Stomach (tissue), 9 donors: ENCODE results near the gene CYP4F3. TPM values are rescaled to one million over a fixed set of nuclear protein-coding genes. Genes with fewer than 3 reads are reported as not detected.
A peak's percentile ranks its signal among the peaks of the same experiment; 100 is the strongest.

Source experiments
- DNase-seq, 2 donors: peaks; one replicate each; pipeline versions ENCODE4 v3.0.0 to v3.0.0-alpha.2; 2013 to 2019
- H3K27ac ChIP-seq, 5 donors: fragments of 200-600 bp in 4 of 5; sonication (generic) in 4 of 5; one replicate each; pipeline ENCODE4 v1.5.1; 2013 to 2019; ENCODE audit warnings: mild to moderate bottlenecking in 1 of 5, moderate library complexity in 1 of 5
- H3K27me3 ChIP-seq, 3 donors: fragments of 200-600 bp; sonication (generic); one replicate each; pipeline ENCODE4 v1.5.1; 2017 to 2019; ENCODE audit warnings: mixed run types in 1 of 3
- H3K36me3 ChIP-seq, 4 donors: fragments of 200-600 bp; sonication (generic); 1 replicate in 3 of 4; 2 replicates in 1 of 4; pipeline ENCODE4 v1.5.1; 2016 to 2019
- H3K4me1 ChIP-seq, 4 donors: fragments of 200-600 bp; sonication (generic); one replicate each; pipeline ENCODE4 v1.5.1; 2016 to 2019
- H3K4me3 ChIP-seq, 4 donors: fragments of 200-600 bp; sonication (generic) in 3 of 4; one replicate each; pipeline ENCODE4 v1.5.1; 2016 to 2019; ENCODE audit warnings: mild to moderate bottlenecking in 1 of 4
- H3K9me3 ChIP-seq, 4 donors: fragments of 200-600 bp; sonication (generic); one replicate each; pipeline ENCODE4 v1.5.1; 2016 to 2019
- EP300 ChIP-seq: sonication (generic); formaldehyde crosslinking; IDR thresholded peaks from one replicate; pipeline ENCODE4 v1.6.1; 2017; ENCODE audit warnings: antibody characterized with exemption
- POLR2A ChIP-seq, 4 donors: fragments of 450-650 bp; IDR thresholded peaks; one replicate each; pipeline ENCODE4 v1.6.1; 2016; ENCODE audit warnings: antibody characterized with exemption in 4 of 4, control low read depth in 2 of 4, mild to moderate bottlenecking in 1 of 4, moderate library complexity in 1 of 4
- POLR2AphosphoS5 ChIP-seq, 3 donors: sonication (generic); formaldehyde crosslinking; IDR thresholded peaks; one replicate each; pipeline ENCODE4 v1.6.1; 2016; ENCODE audit warnings: antibody characterized with exemption in 3 of 3
- WGBS, 5 donors: extraction: QIAGEN DNeasy Blood & Tissue Kit in 3 of 5; methylation state at CpG; one replicate each; pipeline versions ENCODE4 v1.1.5 to v1.1.7; 2013 to 2018; 5-methylcytosine and 5-hydroxymethylcytosine counted together
- intact Hi-C: fragments of 100-400 bp; cut with DNase I; formaldehyde crosslinking; loops from one replicate; pipeline ENCODE4 v1.15.1; 2023; ENCODE audit warnings: low total_unique reads
- polyA plus RNA-seq, 3 donors: library from polyadenylated mRNA; stranded (reverse); fragments of 200-250 nt; gene quantifications; one replicate each; pipeline ENCODE4 v1.2.3, GENCODE V29; 2013
- total RNA-seq, 5 donors: library from RNA; depleted of rRNA; stranded (reverse); fragments of >200 nt; gene quantifications; one replicate each; pipeline versions ENCODE4 v1.1.0 to v1.2.3, GENCODE V29; 2014 to 2016
- TF ChIP-seq, protein P1 (sequence below), 7 experiments: fragments of 450-650 bp in 4 of 7; fragments of 200-600 bp in 3 of 7; sonication (generic) in 3 of 7; IDR thresholded peaks; one replicate each; pipeline ENCODE4 v1.5.1; 2016 to 2019; ENCODE audit warnings: antibody characterized with exemption in 7 of 7, control low read depth in 2 of 7, mild to moderate bottlenecking in 1 of 7
- donor health status: healthy with polysubstance abuse.
- donor health status: Bipolar disorder and iron deficiency.
- donor health status: healthy.

CYP4F3 gene
- total and polyA plus RNA-seq, 8 donors = 0.25 to 100 (median 5.4) TPM

DNA sequence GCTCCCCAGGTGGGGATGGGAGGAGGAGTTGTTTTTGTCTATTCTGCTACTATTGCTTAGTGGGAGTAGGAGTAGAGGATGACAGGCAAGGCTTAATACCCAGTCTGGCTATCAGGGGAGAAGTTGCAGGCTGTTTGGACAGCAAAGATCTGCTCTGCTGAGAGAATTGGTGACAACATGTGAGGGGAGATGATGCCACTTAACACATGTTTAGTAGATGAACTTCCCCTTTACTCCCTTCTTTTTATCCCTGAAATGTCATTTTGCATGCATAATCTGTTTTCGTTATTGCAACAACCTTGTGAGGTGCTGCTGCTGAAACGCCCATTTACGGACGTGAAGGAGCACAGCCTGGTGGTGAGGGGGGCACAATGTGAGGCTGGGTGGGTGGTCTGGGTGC is 29.2 kb downstream of the CYP4F3 start:
- no peaks in the 10 kb centered on the region for H3K9me3 ChIP-seq
- peaks cover 0 to 19% (median 14%) of the 10 kb centered on the region in 4 donors for H3K4me1 ChIP-seq
- intact Hi-C loops = no loop called here
- peaks cover 0 to 20% (median 0%) of the 10 kb centered on the region in 3 donors for H3K27me3 ChIP-seq
- DNase-seq = no peak
- TF ChIP-seq POLR2AphosphoS5 (IDR thresholded peaks at IDR 0.05) = no peak
- TF ChIP-seq, protein P1, sequence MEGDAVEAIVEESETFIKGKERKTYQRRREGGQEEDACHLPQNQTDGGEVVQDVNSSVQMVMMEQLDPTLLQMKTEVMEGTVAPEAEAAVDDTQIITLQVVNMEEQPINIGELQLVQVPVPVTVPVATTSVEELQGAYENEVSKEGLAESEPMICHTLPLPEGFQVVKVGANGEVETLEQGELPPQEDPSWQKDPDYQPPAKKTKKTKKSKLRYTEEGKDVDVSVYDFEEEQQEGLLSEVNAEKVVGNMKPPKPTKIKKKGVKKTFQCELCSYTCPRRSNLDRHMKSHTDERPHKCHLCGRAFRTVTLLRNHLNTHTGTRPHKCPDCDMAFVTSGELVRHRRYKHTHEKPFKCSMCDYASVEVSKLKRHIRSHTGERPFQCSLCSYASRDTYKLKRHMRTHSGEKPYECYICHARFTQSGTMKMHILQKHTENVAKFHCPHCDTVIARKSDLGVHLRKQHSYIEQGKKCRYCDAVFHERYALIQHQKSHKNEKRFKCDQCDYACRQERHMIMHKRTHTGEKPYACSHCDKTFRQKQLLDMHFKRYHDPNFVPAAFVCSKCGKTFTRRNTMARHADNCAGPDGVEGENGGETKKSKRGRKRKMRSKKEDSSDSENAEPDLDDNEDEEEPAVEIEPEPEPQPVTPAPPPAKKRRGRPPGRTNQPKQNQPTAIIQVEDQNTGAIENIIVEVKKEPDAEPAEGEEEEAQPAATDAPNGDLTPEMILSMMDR (IDR thresholded peaks at IDR 0.05) = no peak
- no peak for TF ChIP-seq EP300
- TF ChIP-seq POLR2A (IDR thresholded peaks at IDR 0.05) = no peak
- WGBS, 5 donors = 49 to 78% (median 66%) methylated on average over 4 of the region's 4 CpGs
- H3K4me3 ChIP-seq = no peak overlapping the region
- no peak overlapping the region for H3K27ac ChIP-seq
- no peaks in the 10 kb centered on the region for H3K36me3 ChIP-seq

DNA sequence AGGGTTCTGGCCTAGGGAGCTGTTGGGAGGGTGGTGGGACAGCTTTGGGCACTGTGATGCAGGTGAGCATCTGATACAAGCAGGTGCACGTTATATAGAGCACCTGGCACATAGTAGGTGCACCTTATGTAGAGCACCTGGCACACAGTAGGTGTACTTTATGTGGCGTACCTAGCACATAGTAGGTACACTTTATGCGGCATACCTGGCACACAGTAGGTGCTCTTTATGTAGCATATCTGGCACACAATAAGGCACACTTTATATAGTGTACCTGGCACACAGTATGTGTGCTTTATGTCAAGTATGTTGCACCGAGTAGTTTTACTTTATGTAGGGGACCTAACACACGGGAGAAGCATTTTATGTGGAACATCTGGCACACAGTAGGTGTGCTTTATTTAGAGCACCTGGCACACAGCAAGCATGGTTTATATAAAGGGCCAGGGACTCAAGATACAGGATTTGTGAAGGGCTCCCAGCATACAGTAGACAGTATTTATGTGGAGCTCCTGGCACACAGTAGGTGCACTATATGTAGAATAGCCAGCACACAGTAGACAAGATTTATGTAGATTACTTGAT is 30.6 kb downstream of the CYP4F3 start:
- no peak overlapping the region for H3K27ac ChIP-seq
- intact Hi-C loops = no loop called here
- H3K4me1 ChIP-seq = peaks cover 0 to 19% (median 14%) of the 10 kb centered on the region in 4 donors
- H3K9me3 ChIP-seq = no peaks in the 10 kb centered on the region
- TF ChIP-seq, protein P1 (IDR thresholded peaks at IDR 0.05) = no peak
- TF ChIP-seq POLR2AphosphoS5 (IDR thresholded peaks at IDR 0.05) = no peak
- no peak for TF ChIP-seq POLR2A (IDR thresholded peaks at IDR 0.05)
- TF ChIP-seq EP300 = no peak
- WGBS, 5 donors = 42 to 77% (median 72%) methylated on average over 4 to 5 of the region's 5 CpGs
- no peak overlapping the region for H3K4me3 ChIP-seq
- no peak for DNase-seq
- H3K27me3 ChIP-seq = peaks cover 0 to 7% (median 0%) of the 10 kb centered on the region in 3 donors
- H3K36me3 ChIP-seq = no peaks in the 10 kb centered on the region

DNA sequence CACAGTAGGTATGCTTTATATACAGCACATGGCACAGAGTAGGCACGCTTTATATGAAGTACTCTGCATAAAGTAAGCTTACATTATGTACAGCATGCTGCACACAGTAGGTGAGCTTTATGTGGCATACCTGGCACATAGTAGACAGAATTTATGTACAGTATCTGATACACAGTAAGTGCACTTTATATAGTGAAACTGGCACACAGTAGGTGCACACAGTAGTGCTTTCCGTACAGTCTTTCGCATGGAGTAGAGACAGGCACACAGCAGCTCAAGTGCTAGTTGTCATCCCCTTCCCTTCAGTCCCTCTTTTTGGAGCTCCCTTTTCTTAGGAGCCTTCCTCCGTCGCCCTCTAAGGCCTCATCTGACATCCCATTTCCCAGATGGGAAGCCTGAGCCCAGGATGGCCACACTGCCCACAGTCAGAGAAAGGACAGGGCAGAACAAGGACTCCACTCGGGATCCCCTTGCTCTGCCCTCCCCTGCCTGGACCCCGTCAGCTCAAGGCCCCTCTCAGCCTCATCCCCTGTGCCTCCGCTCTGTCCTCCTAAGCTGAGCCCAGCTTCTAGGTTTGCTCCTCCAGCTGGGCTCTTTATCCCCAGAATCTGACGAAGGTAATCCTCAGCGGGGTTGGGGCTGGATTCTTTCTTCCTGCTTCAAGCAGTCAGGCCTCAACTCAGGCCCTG is 31.3 kb downstream of the CYP4F3 start:
- Histone ChIP-seq H3K9me3 (no peaks in the 10 kb centered on the region), H3K27me3 (peaks cover 0 to 2% (median 0%) of the 10 kb centered on the region in 3 donors), H3K4me1 (peaks cover 0 to 19% (median 14%) of the 10 kb centered on the region in 4 donors), H3K4me3 (no peak overlapping the region), H3K27ac (peak overlapping the region; percentile 55 to 84 (median 74)), H3K36me3 (no peaks in the 10 kb centered on the region)
- intact Hi-C loops = no loop called here
- DNase-seq = no peak
- 45 to 54% (median 51%) methylated on average over 10 of the region's 10 CpGs for WGBS, 5 donors
- TF ChIP-seq, protein P1 (IDR thresholded peaks at IDR 0.05) = no peak
- TF ChIP-seq EP300 (no peak), POLR2AphosphoS5 (IDR thresholded peaks at IDR 0.05) (no peak), POLR2A (IDR thresholded peaks at IDR 0.05) (no peak)

DNA sequence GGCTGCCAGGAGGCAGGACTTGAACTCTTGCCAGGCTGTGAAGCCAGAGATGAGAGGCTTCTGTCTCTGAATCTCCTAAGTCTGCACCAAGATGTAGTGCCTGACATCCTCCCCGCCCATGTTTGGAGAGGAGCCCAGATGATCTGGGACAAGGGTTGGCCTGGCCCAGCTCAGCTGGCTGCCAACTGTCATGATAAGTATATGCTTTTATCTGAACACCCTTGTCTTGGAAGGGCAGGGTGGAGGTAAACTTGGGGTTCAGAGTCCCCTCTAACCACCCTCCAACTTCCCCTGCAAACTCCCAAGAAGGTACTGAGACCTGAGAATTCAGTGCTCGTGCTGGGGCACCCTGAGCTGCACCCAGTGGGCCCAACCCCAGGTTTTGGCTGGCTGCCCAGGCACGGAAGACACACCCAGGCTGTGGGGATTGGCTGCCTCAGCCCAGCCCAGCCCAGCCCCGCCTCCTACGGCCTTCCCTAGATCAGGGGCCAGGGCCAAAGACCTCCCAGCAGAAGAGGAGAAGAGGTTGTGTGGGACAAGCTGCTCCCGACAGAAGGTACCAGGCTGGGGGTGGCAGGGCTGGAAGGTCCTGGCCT is 32.0 kb downstream of the CYP4F3 start, which contains the start of gene CYP4F12:
CYP4F12 (plus strand) TSS at position 508 of the 596 bp plus-strand sequence. CDS start 443 bp downstream, outside the sequence.
- peak; percentile 84 to 91 for DNase-seq
- TF ChIP-seq POLR2AphosphoS5 (IDR thresholded peaks at IDR 0.05) (peak in 2 of 3 donors; percentile 15 to 28), EP300 (no peak)
- Histone ChIP-seq H3K4me1 (peaks cover 0 to 19% (median 14%) of the 10 kb centered on the region in 4 donors), H3K4me3 (peak within 1 kb of the TSS; percentile 12 to 36 (median 20)), H3K27ac (peak within 1 kb of the TSS; percentile 55 to 84 (median 74)), H3K9me3 (no peaks in the 10 kb centered on the region), H3K27me3 (no peaks in the 10 kb centered on the region), H3K36me3 (no peaks in the 10 kb centered on the region)
- 12 to 20% (median 14%) methylated on average over 4 to 6 of the region's 6 CpGs for WGBS, 5 donors
- intact Hi-C loops = no loop called here
